GM12892 (cell line): ENCODE results near the gene DICER1.
"Not testable (repeated sequence)": the region's sequence is repeated elsewhere in the genome, so short reads cannot be mapped to it uniquely, and the experiment has no call there.

Source experiments
- DNase-seq: peaks from one replicate; pipeline ENCODE4 v3.0.0; 2011; ENCODE audit not compliant: insufficient read length
- FAIRE-seq: peaks from 2 replicates; lab custom pipeline; 2011; peaks lifted over from hg19 to GRCh38; lab: Jason Lieb, UNC
- POLR2A ChIP-seq: IDR thresholded peaks from 2 replicates; pipeline ENCODE4 v1.6.1; 2011; ENCODE audit warnings: low read depth, low read length, control low read depth
- POLR2AphosphoS5 ChIP-seq: IDR thresholded peaks from 2 replicates; pipeline ENCODE4 v1.6.1; 2011; ENCODE audit warnings: low read depth, low read length, control low read depth
- TAF1 ChIP-seq: IDR thresholded peaks from 2 replicates; pipeline ENCODE4 v1.6.1; 2011; ENCODE audit warnings: low read depth, mild to moderate bottlenecking, control low read depth, low read length, borderline replicate concordance

Gene DICER1

DNA sequence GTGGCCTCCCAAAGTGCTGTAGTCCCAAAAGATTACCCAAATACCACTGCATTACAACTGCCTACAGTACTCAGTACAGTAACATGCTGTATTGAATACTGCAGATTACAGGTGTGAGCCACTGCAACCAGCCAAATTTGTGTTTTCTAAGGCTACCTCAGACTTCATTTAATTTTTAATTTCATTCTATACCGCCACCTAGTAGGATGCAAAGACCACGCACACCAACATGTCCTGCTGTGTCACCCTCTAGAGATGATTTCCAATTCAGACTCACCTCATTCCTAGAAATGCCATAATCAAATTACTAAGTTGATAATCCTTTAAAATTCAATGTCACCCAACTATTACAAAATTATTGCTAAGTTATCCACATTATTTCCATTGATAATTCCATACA is 15.1 kb downstream of the DICER1 start:
- FAIRE-seq (no peak), DNase-seq (no peak)
- no peak for TF ChIP-seq POLR2AphosphoS5
- TF ChIP-seq TAF1, result no peak
- TF ChIP-seq POLR2A, result no peak

DNA sequence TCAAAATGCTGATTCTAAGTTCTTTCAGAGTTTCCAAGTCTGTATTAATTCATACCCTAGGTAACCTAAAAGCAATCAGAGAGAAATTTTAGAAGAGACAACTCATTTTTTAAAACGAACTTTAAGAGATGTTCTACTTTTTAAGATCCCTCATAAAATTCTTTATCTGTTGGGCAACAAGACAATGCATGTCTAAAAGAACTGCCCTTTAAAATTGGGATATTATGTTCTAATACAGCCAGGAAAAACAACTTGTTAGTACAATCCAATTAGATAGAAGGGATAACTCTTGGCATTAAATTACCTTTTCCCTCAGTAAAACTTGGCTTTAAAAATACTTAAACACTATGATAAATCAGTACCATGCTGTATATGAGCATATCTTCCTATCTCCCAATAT is 15.6 kb downstream of the DICER1 start:
- TF ChIP-seq TAF1 (no peak), POLR2AphosphoS5 (no peak), POLR2A (no peak)
- FAIRE-seq (no peak), DNase-seq (no peak)

DNA sequence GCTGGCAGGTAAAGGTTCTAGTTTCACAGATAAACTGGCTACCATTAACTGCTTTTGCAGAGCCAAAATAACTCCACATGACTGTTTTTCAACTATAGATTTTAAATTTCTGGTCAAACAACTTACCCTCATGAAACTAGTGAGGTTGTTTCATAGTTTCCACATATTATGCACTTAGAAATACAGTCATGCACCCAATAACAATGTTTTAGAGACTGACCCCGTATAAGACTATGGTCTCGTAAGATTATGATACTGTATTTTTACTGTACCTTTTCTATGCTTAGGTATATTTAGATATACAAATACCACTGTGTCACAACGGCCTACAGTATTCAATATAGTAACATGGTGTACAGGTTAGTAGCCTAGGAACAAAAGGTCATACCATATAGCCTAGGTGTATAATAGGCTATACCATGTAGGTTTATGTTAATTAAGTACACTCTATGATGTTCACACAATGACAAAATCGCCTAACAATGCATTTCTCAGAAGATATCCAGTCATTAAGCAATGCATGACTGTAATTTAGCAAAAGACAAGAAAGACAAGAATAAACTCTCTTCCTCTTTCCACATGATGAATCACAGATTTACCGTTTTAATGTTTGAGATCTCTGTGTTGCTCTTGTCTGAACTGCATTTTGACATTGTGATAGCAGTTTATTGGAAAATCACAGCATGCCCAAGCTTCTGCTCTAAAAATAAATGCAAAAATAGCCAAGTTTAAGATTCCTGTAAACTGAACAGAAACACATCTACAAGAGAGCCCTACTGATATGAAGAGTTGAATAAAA is 17.1 kb downstream of the DICER1 start:
- DNase-seq (no peak), FAIRE-seq (peak; percentile 83)
- TF ChIP-seq TAF1, result no peak

DNA sequence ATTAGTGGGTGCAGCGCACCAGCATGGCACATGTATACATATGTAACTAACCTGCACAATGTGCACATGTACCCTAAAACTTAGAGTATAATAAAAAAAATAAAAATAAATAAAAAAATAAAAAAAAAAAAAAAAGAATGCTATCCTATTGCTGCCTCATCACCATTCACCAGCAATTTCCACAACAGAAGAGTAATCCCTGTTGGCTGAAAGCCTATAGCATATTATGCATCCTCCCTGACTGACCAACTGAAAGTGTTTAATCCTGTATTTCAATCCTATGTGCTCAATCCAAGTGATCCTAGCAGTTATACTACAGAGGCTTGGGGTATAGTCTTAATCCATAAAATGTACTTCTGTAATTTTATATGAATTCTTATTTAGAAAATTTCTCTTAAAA is 18.5 kb downstream of the DICER1 start:
- TF ChIP-seq POLR2A (no peak), TAF1 (no peak), POLR2AphosphoS5 (no peak)
- FAIRE-seq (no peak), DNase-seq (no peak)

DNA sequence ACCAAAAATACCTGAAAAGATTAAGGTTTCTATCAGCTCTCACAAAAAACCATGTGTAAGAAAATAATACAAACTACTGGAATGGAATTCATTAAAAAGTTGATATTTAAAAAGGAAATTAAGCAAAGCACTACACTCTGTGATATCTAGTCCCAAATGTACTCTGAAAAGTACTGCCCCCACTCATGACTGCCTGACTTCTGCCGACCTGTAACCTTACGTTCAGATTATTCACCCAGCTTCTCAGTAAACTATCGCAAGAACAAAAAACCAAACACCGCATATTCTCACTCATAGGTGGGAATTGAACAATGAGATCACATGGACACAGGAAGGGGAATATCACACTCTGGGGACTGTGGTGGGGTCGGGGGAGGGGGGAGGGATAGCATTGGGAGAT is 18.9 kb downstream of the DICER1 start:
- not testable (repeated sequence) for DNase-seq, FAIRE-seq

DNA sequence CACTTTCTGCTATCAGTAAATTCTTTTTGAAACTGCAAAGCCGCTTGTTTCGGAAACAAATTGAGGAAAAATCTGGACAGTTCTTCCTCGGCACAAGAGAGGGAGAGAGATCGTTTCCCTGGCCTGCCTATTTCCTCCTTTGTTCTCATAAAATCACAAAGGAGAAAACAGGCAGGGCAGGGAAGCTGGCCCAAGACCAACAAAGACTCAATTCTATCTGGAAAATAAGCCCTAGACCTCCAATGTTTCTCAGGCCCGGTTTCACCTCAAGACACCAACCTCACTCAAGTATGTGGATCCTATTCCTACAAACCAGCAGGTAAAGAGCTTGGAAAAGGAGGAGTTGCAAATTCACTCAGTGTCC is 19.5 kb downstream of the DICER1 start:
- FAIRE-seq, result no peak

DNA sequence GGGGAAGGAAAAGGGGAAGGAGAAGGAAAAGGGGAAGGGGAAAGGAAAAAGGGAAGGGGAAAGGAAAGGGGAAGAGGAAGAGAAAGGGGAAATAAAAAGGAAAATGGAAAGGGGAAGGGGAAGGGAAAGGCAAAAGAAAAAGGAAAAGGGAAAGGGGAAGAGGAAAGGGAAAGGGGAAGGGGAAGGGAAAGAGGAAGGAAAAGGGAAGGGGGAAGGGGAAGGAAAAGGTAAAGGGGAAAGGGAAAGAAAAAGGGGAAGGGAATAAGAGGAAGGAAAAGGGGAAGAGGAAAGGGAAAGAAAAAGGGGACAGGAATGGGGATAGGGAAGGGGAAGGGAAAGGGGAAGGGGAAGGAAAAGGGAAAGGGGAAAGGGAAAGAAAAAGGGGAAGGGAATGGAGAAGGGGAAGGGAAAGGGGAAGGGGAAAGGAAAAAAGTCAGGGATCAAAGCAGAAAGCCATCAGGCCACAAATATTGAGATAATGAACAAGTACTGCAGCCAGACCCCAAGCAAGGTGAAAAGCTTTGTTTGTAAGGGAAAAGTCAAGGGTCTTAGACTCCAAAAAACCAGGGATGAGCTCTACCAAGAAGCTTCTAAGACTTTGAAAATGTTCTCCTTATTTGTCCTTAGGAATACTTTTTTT is 20.0 kb downstream of the DICER1 start:
- no peak for DNase-seq
- TF ChIP-seq TAF1 (no peak), POLR2AphosphoS5 (no peak), POLR2A (no peak)
- FAIRE-seq, result no peak

More for the DNA sequence above, 19.5 kb downstream of the DICER1 start:
- DNase-seq, result no peak
- TF ChIP-seq POLR2A, result no peak
- no peak for TF ChIP-seq TAF1
- no peak for TF ChIP-seq POLR2AphosphoS5

DNA sequence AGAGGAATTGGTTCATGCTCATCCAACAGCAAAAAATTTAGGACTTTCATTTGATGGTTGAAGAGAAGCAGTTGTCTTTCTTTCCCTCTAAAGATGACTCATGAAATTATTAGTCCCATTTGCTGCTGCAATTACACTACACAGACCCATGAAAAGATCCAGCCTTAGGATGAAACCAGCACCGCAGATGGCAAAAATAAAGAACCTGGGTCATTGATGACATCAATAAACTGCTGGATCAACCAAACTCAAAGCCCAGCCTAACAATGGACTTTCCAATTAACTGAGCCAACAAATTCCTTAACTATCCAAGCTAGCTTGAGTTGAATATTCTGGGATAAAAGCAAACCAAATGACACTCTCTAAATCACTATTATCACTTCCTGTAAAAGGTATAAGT is 20.7 kb downstream of the DICER1 start:
- FAIRE-seq (no peak), DNase-seq (no peak)
- no peak for TF ChIP-seq POLR2A
- TF ChIP-seq TAF1, result no peak
- TF ChIP-seq POLR2AphosphoS5, result no peak

DNA sequence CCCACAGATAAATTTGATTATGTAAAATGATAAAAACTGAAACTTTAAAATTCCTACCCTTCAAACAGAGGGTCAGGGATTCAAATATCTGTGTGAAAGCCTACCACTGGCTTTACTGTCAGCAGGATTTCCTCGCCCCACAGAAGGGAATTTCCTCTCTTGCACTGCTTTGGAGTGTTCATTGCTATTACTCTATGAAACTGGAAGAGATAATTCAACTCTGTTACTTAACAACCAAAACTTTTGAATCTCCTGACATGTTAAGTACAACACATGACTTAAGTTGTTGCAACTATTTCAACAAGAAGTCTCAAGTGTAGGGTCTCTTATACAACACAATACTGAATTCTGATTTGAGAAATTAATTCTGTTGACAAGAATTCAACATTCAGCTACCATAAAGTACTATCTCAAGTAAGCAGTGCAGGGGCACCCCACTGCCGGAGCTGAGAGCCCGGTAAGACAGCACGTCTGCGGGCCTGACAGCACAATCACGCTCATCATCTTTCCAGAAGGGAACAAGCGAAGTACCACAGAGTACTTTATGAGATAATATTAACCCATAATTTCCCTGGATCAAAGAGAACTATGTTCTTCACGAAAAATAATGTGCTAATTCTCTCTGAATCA is 22.9 kb downstream of the DICER1 start:
- FAIRE-seq, result no peak
- DNase-seq, result no peak
- TF ChIP-seq POLR2AphosphoS5 (no peak), TAF1 (no peak), POLR2A (no peak)

DNA sequence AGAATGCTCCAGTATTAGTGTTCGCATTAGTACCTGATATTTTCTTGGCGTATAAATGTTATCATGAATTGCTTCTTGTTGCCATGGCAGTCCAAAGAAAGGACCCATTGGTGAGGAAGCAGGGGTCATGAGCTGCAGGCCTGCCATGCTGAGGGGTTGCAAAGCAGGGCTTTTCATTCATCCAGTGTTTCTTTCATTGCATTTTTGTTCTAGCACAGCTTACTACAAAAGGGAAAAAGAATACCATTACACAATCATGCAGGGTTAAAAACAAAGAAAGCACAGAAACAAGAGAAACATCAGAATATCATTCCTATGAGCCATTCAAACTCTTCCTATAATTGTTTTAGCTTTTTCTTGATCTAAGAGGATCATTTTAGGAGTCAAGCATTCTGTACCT is 24.0 kb downstream of the DICER1 start:
- TF ChIP-seq POLR2AphosphoS5 (no peak), POLR2A (no peak), TAF1 (no peak)
- no peak for FAIRE-seq
- DNase-seq, result no peak

DNA sequence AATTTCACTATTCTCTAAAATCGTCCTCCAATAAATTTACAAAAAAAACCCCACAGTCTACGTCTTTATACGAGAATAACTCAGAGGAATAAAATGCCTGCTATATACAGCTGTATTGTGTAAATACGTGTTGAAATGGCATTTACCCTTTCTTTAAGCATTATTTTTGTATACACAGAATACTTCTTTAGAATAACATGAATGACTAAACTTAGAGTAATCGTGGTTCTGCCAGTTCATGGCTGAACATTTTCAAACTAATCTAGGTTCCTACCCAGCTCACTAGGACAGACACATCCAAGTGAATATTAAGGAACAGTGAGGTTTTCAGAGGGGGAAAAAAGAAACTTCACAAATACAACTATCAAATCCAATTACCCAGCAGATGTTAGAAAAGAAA is 24.6 kb downstream of the DICER1 start:
- DNase-seq (no peak), FAIRE-seq (no peak)
- TF ChIP-seq POLR2A, result no peak
- no peak for TF ChIP-seq TAF1
- no peak for TF ChIP-seq POLR2AphosphoS5

DNA sequence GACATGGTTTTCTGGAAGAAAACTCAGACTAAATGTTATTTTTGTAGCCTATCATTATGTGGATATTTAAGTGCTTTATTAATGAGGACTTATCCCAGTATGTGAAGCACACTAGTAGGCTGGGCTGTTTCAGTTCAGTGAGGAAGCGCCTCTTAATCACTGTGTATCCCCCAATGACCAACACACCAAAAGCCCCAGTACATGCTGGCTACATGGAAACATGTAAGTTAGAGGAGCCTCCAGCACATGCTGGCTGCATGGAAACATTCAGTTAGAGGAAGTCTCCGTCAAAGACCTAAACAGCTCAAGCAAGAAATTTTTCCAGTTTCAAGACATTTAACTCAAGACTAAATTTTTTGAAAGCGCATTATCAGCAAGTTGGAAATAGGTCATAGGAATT is 26.8 kb downstream of the DICER1 start:
- no peak for DNase-seq
- FAIRE-seq, result peak; percentile 42
- no peak for TF ChIP-seq POLR2A
- no peak for TF ChIP-seq POLR2AphosphoS5
- TF ChIP-seq TAF1, result no peak
